Stimulated activated CD4-positive, alpha-beta T cell treated with anti-CD3 and anti-CD28 coated beads, Interleukin-1b, Interleukin-23, amount 100 ng/mL, for 24 hours (primary cell): ENCODE data around the gene GLRA2.

Source experiments
- DNase-seq, 4 experiments: peaks; one replicate each; pipeline ENCODE4 v3.0.0-alpha.2; 2020; ENCODE audit warnings: low read depth in 4 of 4, low spot score in 1 of 4

The GLRA2 gene

GRCh38 chrX:14529290-14529989, at the start of gene GLRA2:
GLRA2 (plus strand) TSS chrX:14529536; CDS start chrX:14530058, 522 bp downstream.
- DNase-seq = no peak

- no peak for DNase-seq
These were observed 39.9 kb upstream of the GLRA2 start for GRCh38 chrX:14489437-14489836.

GRCh38 chrX:14491689-14492088, 37.6 kb upstream of the GLRA2 start:
- no peak for DNase-seq

GRCh38 chrX:14496674-14497073, 32.7 kb upstream of the GLRA2 start:
- no peak for DNase-seq

- no peak for DNase-seq
These were observed 32.1 kb upstream of the GLRA2 start for GRCh38 chrX:14497184-14497666.

- no peak for DNase-seq
These were observed 28.0 kb upstream of the GLRA2 start for GRCh38 chrX:14501327-14501726.

GRCh38 chrX:14504960-14505538, 24.3 kb upstream of the GLRA2 start:
- no peak for DNase-seq

- no peak for DNase-seq
These were observed 23.7 kb upstream of the GLRA2 start for GRCh38 chrX:14505648-14506047.

GRCh38 chrX:14506866-14507265, 22.5 kb upstream of the GLRA2 start:
- no peak for DNase-seq

- no peak for DNase-seq
These were observed 21.2 kb upstream of the GLRA2 start for GRCh38 chrX:14508025-14508690.

GRCh38 chrX:14509325-14510057, 19.8 kb upstream of the GLRA2 start:
- DNase-seq = no peak

GRCh38 chrX:14528629-14529289, 577 bp upstream of the GLRA2 start:
- DNase-seq = peak; percentile 1 to 34 (median 22)

GRCh38 chrX:14533867-14534266, 4.5 kb downstream of the GLRA2 start:
- DNase-seq = no peak

GRCh38 chrX:14546190-14546589, 16.9 kb downstream of the GLRA2 start:
- no peak for DNase-seq

GRCh38 chrX:14554131-14554715, 24.9 kb downstream of the GLRA2 start:
- no peak for DNase-seq

- no peak for DNase-seq
These were observed 34.7 kb downstream of the GLRA2 start for GRCh38 chrX:14564058-14564457.

GRCh38 chrX:14573161-14573560, 43.8 kb downstream of the GLRA2 start:
- DNase-seq = no peak

- no peak for DNase-seq
These were observed 51.7 kb downstream of the GLRA2 start for GRCh38 chrX:14581081-14581480.

- DNase-seq = no peak
These were observed 55.2 kb downstream of the GLRA2 start for GRCh38 chrX:14584548-14584947.

GRCh38 chrX:14590216-14590615, 60.9 kb downstream of the GLRA2 start:
- no peak for DNase-seq
